Skeletal muscle tissue (tissue), 4 donors: ENCODE results near the gene PPP6R2. TPM values are rescaled to one million over a fixed set of nuclear protein-coding genes. Genes with fewer than 3 reads are reported as not detected.

Experiments
- H3K27ac ChIP-seq: one replicate; pipeline ENCODE4 v1.7.0; 2013; ENCODE audit warnings: mild to moderate bottlenecking, low read depth, low read length, inconsistent platforms
- H3K27me3 ChIP-seq, 3 donors: one replicate each; pipeline ENCODE4 v1.7.0; 2013; ENCODE audit warnings: low read length in 3 of 3; ENCODE audit not compliant: control insufficient read depth in 3 of 3, insufficient read depth in 3 of 3
- H3K36me3 ChIP-seq, 3 donors: one replicate each; pipeline ENCODE4 v1.7.0; 2013; ENCODE audit warnings: low read length in 3 of 3; ENCODE audit not compliant: control insufficient read depth in 3 of 3, insufficient read depth in 3 of 3
- H3K4me1 ChIP-seq, 3 donors: one replicate each; pipeline ENCODE4 v1.7.0; 2013; ENCODE audit warnings: low read length in 3 of 3, mild to moderate bottlenecking in 3 of 3; ENCODE audit not compliant: control insufficient read depth in 3 of 3, insufficient read depth in 3 of 3
- H3K4me3 ChIP-seq, 3 donors: one replicate each; pipeline ENCODE4 v1.7.0; 2013; ENCODE audit warnings: low read length in 3 of 3
- H3K9ac ChIP-seq, 3 donors: one replicate each; pipeline ENCODE4 v1.7.0; 2013; ENCODE audit warnings: low read length in 3 of 3, mild to moderate bottlenecking in 3 of 3, moderate library complexity in 2 of 3, low read depth in 1 of 3
- H3K9me3 ChIP-seq, 3 donors: one replicate each; pipeline ENCODE4 v1.7.0; 2013; ENCODE audit warnings: low read length in 3 of 3; ENCODE audit not compliant: control insufficient read depth in 3 of 3
- total RNA-seq: library from RNA; depleted of rRNA; stranded (reverse); fragments of >200 nt; gene quantifications from one replicate; pipeline ENCODE4 v1.2.3, GENCODE V29; 2014
- donor health status: Osteomylitis.

Gene PPP6R2
- total RNA-seq, 1 donor from 2014 or later, result 28.2 TPM

- no peaks in the 10 kb centered on the region for H3K4me1 ChIP-seq
- no peak overlapping the region for H3K4me3 ChIP-seq
- H3K27me3 ChIP-seq, result no peaks in the 10 kb centered on the region
- peaks cover 64 to 80% (median 67%) of the 10 kb centered on the region in 3 donors for H3K36me3 ChIP-seq
- no peak overlapping the region for H3K9ac ChIP-seq
- no peak overlapping the region for H3K27ac ChIP-seq
- no peaks in the 10 kb centered on the region for H3K9me3 ChIP-seq
These were observed 93.8 kb downstream of the PPP6R2 start for GRCh38 chr22:50436841-50437341.

GRCh38 chr22:50437511-50438304 is 94.6 kb downstream of the PPP6R2 start:
- Histone ChIP-seq H3K36me3 (peaks cover 57 to 74% (median 59%) of the 10 kb centered on the region in 3 donors), H3K27me3 (no peaks in the 10 kb centered on the region), H3K27ac (no peak overlapping the region), H3K4me3 (no peak overlapping the region), H3K9me3 (no peaks in the 10 kb centered on the region), H3K9ac (no peak overlapping the region), H3K4me1 (no peaks in the 10 kb centered on the region)

GRCh38 chr22:50438305-50439275 is 95.5 kb downstream of the PPP6R2 start:
- no peaks in the 10 kb centered on the region for H3K9me3 ChIP-seq
- H3K27me3 ChIP-seq, result no peaks in the 10 kb centered on the region
- H3K9ac ChIP-seq, result no peak overlapping the region
- H3K4me3 ChIP-seq, result no peak overlapping the region
- H3K4me1 ChIP-seq, result no peaks in the 10 kb centered on the region
- H3K27ac ChIP-seq, result no peak overlapping the region
- H3K36me3 ChIP-seq, result peaks cover 56 to 71% (median 57%) of the 10 kb centered on the region in 3 donors

- H3K9me3 ChIP-seq, result no peaks in the 10 kb centered on the region
- peaks cover 56 to 71% (median 57%) of the 10 kb centered on the region in 3 donors for H3K36me3 ChIP-seq
- no peak overlapping the region for H3K9ac ChIP-seq
These were observed 96.3 kb downstream of the PPP6R2 start for GRCh38 chr22:50439314-50439870.

GRCh38 chr22:50439871-50440331 is 96.8 kb downstream of the PPP6R2 start:
- no peaks in the 10 kb centered on the region for H3K27me3 ChIP-seq
- H3K9ac ChIP-seq, result no peak overlapping the region
- peaks cover 55 to 72% (median 55%) of the 10 kb centered on the region in 3 donors for H3K36me3 ChIP-seq
- no peaks in the 10 kb centered on the region for H3K4me1 ChIP-seq
- no peaks in the 10 kb centered on the region for H3K9me3 ChIP-seq
- H3K4me3 ChIP-seq, result no peak overlapping the region
- no peak overlapping the region for H3K27ac ChIP-seq

More at GRCh38 chr22:50439314-50439870, 96.3 kb downstream of the PPP6R2 start:
- no peaks in the 10 kb centered on the region for H3K27me3 ChIP-seq
- H3K27ac ChIP-seq, result no peak overlapping the region
- no peak overlapping the region for H3K4me3 ChIP-seq
- no peaks in the 10 kb centered on the region for H3K4me1 ChIP-seq

GRCh38 chr22:50440544-50441249 is 97.6 kb downstream of the PPP6R2 start:
- no peak overlapping the region for H3K9ac ChIP-seq
- H3K9me3 ChIP-seq, result no peaks in the 10 kb centered on the region
- no peaks in the 10 kb centered on the region for H3K4me1 ChIP-seq
- no peaks in the 10 kb centered on the region for H3K27me3 ChIP-seq
- no peak overlapping the region for H3K4me3 ChIP-seq
- peaks cover 52 to 70% (median 55%) of the 10 kb centered on the region in 3 donors for H3K36me3 ChIP-seq
- H3K27ac ChIP-seq, result no peak overlapping the region

GRCh38 chr22:50441428-50441993 is 98.4 kb downstream of the PPP6R2 start:
- H3K36me3 ChIP-seq, result peaks cover 49 to 65% (median 54%) of the 10 kb centered on the region in 3 donors

GRCh38 chr22:50443197-50443596 is 100.1 kb downstream of the PPP6R2 start:
- Histone ChIP-seq H3K4me1 (no peaks in the 10 kb centered on the region), H3K36me3 (peaks cover 49 to 57% (median 53%) of the 10 kb centered on the region in 3 donors), H3K27me3 (no peaks in the 10 kb centered on the region), H3K9me3 (no peaks in the 10 kb centered on the region), H3K4me3 (no peak overlapping the region), H3K27ac (no peak overlapping the region), H3K9ac (no peak overlapping the region)

More at GRCh38 chr22:50441428-50441993, 98.4 kb downstream of the PPP6R2 start:
- H3K27me3 ChIP-seq, result no peaks in the 10 kb centered on the region
- no peak overlapping the region for H3K27ac ChIP-seq
- no peak overlapping the region for H3K9ac ChIP-seq
- H3K4me3 ChIP-seq, result no peak overlapping the region
- no peaks in the 10 kb centered on the region for H3K4me1 ChIP-seq
- H3K9me3 ChIP-seq, result no peaks in the 10 kb centered on the region
